ENCODE results near the gene NLRP4. TPM values are rescaled to one million over a fixed set of nuclear protein-coding genes. Genes with fewer than 3 reads are reported as not detected.

Gene NLRP4, protein sequence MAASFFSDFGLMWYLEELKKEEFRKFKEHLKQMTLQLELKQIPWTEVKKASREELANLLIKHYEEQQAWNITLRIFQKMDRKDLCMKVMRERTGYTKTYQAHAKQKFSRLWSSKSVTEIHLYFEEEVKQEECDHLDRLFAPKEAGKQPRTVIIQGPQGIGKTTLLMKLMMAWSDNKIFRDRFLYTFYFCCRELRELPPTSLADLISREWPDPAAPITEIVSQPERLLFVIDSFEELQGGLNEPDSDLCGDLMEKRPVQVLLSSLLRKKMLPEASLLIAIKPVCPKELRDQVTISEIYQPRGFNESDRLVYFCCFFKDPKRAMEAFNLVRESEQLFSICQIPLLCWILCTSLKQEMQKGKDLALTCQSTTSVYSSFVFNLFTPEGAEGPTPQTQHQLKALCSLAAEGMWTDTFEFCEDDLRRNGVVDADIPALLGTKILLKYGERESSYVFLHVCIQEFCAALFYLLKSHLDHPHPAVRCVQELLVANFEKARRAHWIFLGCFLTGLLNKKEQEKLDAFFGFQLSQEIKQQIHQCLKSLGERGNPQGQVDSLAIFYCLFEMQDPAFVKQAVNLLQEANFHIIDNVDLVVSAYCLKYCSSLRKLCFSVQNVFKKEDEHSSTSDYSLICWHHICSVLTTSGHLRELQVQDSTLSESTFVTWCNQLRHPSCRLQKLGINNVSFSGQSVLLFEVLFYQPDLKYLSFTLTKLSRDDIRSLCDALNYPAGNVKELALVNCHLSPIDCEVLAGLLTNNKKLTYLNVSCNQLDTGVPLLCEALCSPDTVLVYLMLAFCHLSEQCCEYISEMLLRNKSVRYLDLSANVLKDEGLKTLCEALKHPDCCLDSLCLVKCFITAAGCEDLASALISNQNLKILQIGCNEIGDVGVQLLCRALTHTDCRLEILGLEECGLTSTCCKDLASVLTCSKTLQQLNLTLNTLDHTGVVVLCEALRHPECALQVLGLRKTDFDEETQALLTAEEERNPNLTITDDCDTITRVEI
- not detected for total RNA-seq
- not detected for polyA plus RNA-seq (2013, experiment 1 of 2)
- polyA plus RNA-seq (2013, experiment 2 of 2): not detected
- long read RNA-seq, experiment 1: 0 reads
- long read RNA-seq, experiment 2: 0 reads
- long read RNA-seq, experiment 3: 0 reads
- long read RNA-seq, experiment 4: 0 reads

- Mint-ChIP-seq H3K36me3 (ENCODE audit: low read depth) (no peaks in the 10 kb centered on the region), H3K4me3 (no peak within 1 kb of the TSS)
- no peak for TF ChIP-seq CTCF (conservative IDR thresholded peaks at IDR 0.05)
These were observed at the start of gene NLRP4 for GRCh38 chr19:55836340-55836739. Gene NLRP4, plus strand, starts transcription at chr19:55836540. Its CDS starts 15,541 bp downstream, at chr19:55852081.

GRCh38 chr19:55795021-55795420, 41.3 kb upstream of the NLRP4 start:
- H3K9me3 Mint-ChIP-seq: peaks cover 84% of the 10 kb centered on the region
- no peak for DNase-seq
- H3K9me3 ChIP-seq (ENCODE audit: control insufficient read depth, low read length): peaks cover 57% of the 10 kb centered on the region

More at GRCh38 chr19:55836340-55836739, at the start of gene NLRP4:
- 83 to 86% methylated on average over 14 to 16 of the region's 16 CpGs for WGBS, 2 experiments (ENCODE audit: insufficient coverage in 1 of 2, insufficient read length in 1 of 2)
- no peaks in the 10 kb centered on the region for H3K27me3 Mint-ChIP-seq (ENCODE audit: insufficient read depth)
- Histone ChIP-seq H3K9ac (ENCODE audit: extremely low read depth, low read length, poor library complexity, severe bottlenecking) (no peak within 1 kb of the TSS), H3K27me3 (ENCODE audit: control insufficient read depth, insufficient read depth, low read length, poor library complexity, severe bottlenecking) (no peaks in the 10 kb centered on the region), H3K9me3 (ENCODE audit: control insufficient read depth, low read length) (peaks cover 40% of the 10 kb centered on the region), H3K4me1 (ENCODE audit: control insufficient read depth, insufficient read depth, low read length) (no peaks in the 10 kb centered on the region), H3K4me3 (ENCODE audit: low read length) (no peak within 1 kb of the TSS), H3K27ac (ENCODE audit: low read depth, low read length) (no peak within 1 kb of the TSS), H3K36me3 (ENCODE audit: control insufficient read depth, insufficient read depth, low read length) (no peaks in the 10 kb centered on the region)
- DNase-seq: no peak
- H3K9me3 Mint-ChIP-seq: peaks cover 73% of the 10 kb centered on the region
- no peak within 1 kb of the TSS for H3K27ac Mint-ChIP-seq
- no peaks in the 10 kb centered on the region for H3K4me1 Mint-ChIP-seq

More at GRCh38 chr19:55795021-55795420, 41.3 kb upstream of the NLRP4 start:
- TF ChIP-seq CTCF (conservative IDR thresholded peaks at IDR 0.05): no peak
- H3K27ac Mint-ChIP-seq: no peak overlapping the region
- no peaks in the 10 kb centered on the region for H3K27me3 Mint-ChIP-seq (ENCODE audit: insufficient read depth)
- Histone ChIP-seq H3K4me3 (ENCODE audit: low read length) (no peak overlapping the region), H3K36me3 (ENCODE audit: control insufficient read depth, insufficient read depth, low read length) (no peaks in the 10 kb centered on the region), H3K27me3 (ENCODE audit: control insufficient read depth, insufficient read depth, low read length, poor library complexity, severe bottlenecking) (no peaks in the 10 kb centered on the region), H3K27ac (ENCODE audit: low read depth, low read length) (no peak overlapping the region), H3K9ac (ENCODE audit: extremely low read depth, low read length, poor library complexity, severe bottlenecking) (no peak overlapping the region), H3K4me1 (ENCODE audit: control insufficient read depth, insufficient read depth, low read length) (no peaks in the 10 kb centered on the region)
- WGBS, 2 experiments (ENCODE audit: insufficient coverage in 1 of 2, insufficient read length in 1 of 2): 69 to 80% methylated on average over 9 to 11 of the region's 11 CpGs
- H3K4me3 Mint-ChIP-seq: no peak overlapping the region
- no peaks in the 10 kb centered on the region for H3K4me1 Mint-ChIP-seq
- H3K36me3 Mint-ChIP-seq (ENCODE audit: low read depth): no peaks in the 10 kb centered on the region
